Measurements from ENCODE around the gene CEMIP2.

- TF ChIP-seq CTCF (conservative IDR thresholded peaks at IDR 0.05 in 1 of 2, IDR thresholded peaks at IDR 0.05 in 1 of 2; ENCODE audit: low read depth in 1 of 2, low read length in 2 of 2), result no peak
- TF ChIP-seq EZH2 (IDR thresholded peaks at IDR 0.05; ENCODE audit: low read length, missing control alignments), result no peak
These were observed 45.9 kb upstream of the CEMIP2 start for GRCh38 chr9:71814226-71814625.

All from fibroblast of lung (primary cell).